KG1 (cell line): ENCODE measurements around the gene NHSL2.
A peak's percentile ranks its signal among the peaks of the same experiment; 100 is the strongest.

Experiments
- DNase-seq: peaks from one replicate; lab custom pipeline; 2025; lab: John Stamatoyannopoulos, UW

NHSL2 gene

DNA sequence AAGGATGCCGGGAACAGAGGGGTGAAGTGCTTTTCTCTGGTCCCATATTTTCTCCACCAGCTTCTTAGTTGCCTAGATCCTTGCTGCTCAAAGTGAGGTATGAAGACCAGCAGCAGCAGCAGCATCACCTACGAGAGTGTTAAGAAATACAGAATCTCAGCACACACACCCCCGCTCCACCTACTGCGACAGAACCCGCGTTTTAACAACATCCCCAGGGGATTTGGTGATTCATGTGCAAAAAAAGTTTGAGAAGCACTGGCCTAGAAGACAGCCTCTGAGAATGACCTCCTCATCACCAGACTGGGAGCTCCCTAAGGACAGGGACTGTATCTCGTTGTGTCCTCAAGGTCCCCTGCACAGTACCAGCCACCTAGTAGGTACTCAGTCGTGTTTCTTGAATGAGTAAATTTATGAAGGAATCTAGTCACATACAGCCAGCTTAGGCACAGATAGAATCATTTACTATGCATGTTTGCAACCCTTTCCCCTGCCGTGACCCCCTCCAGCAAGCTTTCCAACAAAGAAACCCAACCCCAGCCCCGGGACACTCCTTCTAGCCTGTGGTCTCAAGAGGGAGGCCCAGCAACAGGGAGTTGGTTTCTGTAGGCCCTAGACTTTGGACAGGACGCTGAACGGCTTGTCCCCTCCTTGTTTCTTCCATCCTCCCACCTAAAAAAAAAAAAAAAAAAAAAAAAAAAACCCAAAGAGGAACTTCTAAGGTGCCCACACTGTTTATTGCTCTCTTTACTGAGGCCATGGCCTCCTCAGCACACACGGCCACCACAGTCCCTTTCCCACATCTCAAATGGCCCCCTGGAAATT is 199.6 kb downstream of the NHSL2 start:
- no peak for DNase-seq

- no peak for DNase-seq
These were observed 200.4 kb downstream of the NHSL2 start for GRCh38 chrX:72110876-72111708.

- DNase-seq: no peak
These were observed 202.8 kb downstream of the NHSL2 start for GRCh38 chrX:72113461-72113860.

DNA sequence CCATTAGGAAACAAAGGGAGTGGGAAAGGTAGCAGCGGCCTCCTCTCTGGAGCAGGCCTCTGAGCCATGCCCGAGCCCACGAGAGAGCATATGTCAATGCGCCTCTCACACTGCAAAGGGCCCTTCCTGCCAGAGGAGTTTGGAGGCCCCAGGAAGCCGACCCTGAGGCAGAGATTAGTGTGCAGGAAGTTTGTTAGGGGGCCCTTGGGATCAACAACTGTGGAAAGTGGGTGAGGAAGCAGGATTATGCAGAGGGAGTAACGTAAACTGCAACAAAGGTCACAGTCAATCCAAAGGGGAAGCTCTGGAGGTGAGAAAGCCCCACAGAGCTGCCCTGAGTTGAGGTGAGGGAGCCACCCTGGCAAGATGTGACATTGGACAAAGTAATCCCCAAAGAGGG is 203.7 kb downstream of the NHSL2 start:
- no peak for DNase-seq

- DNase-seq: no peak
These were observed 204.2 kb downstream of the NHSL2 start for GRCh38 chrX:72114807-72115206.

- DNase-seq: no peak
These were observed 204.7 kb downstream of the NHSL2 start for GRCh38 chrX:72115380-72115779.

GRCh38 chrX:72117636-72118210 is 207.1 kb downstream of the NHSL2 start:
- DNase-seq: no peak

GRCh38 chrX:72120837-72121236 is 210.2 kb downstream of the NHSL2 start:
- DNase-seq: no peak

- DNase-seq: peak; percentile 18
These were observed 210.7 kb downstream of the NHSL2 start for GRCh38 chrX:72121383-72121782.

DNA sequence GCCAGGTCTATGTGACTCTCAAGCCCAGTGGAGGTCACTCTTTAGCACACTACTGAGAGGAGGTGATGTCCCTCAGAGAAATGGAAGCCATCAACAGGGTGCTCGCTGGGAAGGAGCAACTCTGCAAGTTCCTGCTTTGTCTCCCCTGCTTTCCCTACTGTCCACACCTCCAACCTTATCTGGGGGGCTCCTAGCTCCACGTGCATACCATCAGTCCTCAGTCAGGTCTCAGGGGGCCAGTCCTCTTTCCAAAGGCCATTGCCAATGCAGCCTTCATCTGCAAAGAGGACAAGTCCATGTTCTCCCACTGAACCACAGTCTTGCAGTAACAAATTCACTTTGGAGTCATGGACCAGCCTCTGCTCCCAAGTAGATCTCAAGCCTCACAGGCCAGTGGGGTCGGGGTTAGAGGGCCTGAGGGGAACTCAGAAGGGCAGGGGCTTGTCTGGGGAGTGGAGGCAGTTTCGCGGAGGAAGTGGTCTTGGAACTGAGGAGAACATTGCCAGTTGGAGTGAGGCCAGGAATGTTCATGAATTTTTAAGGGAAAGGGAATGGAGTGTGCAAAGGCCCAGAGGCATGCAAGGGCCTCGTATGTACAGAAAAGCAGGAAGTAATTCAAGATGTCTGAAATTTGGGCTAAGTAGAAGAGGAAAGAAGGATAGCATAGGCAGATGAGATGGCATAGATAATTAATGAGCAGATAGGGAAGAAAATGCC is 212.1 kb downstream of the NHSL2 start:
- DNase-seq: no peak

GRCh38 chrX:72123471-72124185 is 213.0 kb downstream of the NHSL2 start:
- no peak for DNase-seq

DNA sequence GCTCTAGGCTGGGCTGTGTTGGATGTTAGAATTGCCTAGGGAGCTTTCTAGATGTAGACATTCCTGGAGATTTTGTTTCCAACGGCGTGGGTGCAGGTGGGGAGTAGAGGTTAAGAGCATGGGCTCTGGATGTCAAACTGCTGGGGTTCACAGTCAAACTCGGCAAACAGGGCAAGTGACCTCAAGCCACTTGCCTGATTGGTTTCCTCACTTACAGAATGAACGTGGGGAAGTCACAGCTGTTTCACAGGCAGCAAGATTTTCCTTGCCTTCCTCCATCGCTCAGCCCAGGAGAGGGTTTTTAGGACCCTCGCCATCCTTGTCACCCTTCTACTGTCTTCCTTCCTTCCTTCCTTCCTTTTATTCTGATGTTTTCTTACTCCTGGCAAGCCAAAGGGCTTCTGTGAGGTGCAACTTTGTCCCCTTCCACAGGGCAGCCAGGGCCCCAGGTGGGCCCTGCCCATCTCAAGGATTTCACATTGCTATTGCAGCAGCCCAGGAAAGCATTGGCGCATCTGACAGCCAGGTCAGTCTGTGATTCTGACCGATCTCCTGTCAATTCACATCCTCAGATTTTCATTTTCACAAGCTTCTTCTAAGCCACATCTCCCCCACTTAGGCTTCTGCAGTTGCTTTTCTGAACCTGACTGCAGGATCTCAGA is 214.0 kb downstream of the NHSL2 start:
- no peak for DNase-seq

- DNase-seq: no peak
These were observed 214.8 kb downstream of the NHSL2 start for GRCh38 chrX:72125331-72126047.

- DNase-seq: no peak
These were observed 215.4 kb downstream of the NHSL2 start for GRCh38 chrX:72126048-72126415.

- DNase-seq: peak; percentile 30
These were observed 216.0 kb downstream of the NHSL2 start for GRCh38 chrX:72126539-72127140.

DNA sequence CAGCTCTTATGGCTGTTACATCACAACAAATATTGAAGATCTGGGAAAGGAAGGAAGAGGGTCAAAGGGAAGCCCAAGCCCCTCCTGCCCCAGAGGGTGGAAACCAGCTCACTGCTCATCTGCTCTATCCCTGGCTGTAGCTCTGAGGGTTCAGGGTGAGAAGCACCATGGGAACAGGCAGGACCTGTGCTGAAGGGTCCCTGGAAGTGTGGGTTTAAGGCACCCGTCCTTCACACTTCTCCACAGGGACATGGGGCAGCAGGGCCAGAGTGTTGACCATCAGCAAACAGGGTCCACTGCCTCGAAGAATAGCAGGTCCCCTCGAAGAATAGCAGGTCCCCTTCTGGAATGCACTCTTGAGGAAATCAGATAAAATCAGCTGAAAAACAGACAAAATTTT is 216.7 kb downstream of the NHSL2 start:
- DNase-seq: no peak

GRCh38 chrX:72128183-72128834 is 217.7 kb downstream of the NHSL2 start:
- no peak for DNase-seq

GRCh38 chrX:72128881-72129280 is 218.2 kb downstream of the NHSL2 start:
- DNase-seq: no peak

GRCh38 chrX:72129661-72130060 is 219.0 kb downstream of the NHSL2 start:
- no peak for DNase-seq
